NCI-H510A (cell line): ENCODE data around the gene CORO7.
A peak's percentile ranks its signal among the peaks of the same experiment; 100 is the strongest.

Experiments used
- DNase-seq: peaks from one replicate; lab custom pipeline; 2025; lab: John Stamatoyannopoulos, UW

Gene CORO7

DNA sequence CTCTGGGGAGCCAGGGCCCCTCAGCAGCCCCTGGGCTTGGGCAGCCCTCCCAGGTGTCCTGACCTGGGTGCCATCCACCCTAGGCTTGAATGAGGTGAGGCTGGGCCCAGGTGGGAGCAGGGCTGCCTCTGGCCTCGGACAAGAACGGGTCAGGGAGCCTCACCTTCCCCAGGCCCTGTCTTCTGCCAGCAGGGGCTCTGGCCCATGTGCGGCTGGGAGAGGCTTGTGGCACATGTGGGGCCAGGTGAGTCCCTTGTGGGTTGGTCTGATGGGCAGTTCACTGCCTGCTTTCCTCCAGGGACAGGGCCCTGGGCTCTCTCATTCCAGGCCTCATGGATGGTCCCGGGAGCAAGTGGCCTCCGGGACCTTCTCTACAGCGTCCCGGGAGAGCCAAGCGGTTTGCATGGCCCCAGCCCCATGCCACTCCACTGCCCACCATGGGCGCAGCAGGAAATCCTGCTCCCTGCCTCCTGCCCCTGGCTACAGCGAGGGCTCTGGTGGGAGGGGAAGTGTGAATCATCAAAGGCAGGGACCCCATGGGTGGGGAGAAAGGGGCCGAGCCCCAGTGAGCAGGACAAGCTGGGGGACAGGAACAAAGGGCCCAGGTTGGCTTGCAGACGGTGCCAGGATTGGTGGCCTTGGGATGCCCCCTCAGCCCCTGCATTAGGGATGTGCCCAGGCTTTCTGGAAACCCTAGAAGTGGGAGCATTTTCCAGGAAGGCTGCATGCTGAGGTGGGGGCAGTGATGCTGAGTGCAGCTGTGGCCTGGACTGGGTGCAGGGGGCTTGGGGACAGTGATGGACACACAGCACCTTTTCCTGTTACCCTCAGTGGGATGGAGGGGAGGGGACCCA is 32.6 kb downstream of the CORO7 start:
- DNase-seq, result no peak

DNA sequence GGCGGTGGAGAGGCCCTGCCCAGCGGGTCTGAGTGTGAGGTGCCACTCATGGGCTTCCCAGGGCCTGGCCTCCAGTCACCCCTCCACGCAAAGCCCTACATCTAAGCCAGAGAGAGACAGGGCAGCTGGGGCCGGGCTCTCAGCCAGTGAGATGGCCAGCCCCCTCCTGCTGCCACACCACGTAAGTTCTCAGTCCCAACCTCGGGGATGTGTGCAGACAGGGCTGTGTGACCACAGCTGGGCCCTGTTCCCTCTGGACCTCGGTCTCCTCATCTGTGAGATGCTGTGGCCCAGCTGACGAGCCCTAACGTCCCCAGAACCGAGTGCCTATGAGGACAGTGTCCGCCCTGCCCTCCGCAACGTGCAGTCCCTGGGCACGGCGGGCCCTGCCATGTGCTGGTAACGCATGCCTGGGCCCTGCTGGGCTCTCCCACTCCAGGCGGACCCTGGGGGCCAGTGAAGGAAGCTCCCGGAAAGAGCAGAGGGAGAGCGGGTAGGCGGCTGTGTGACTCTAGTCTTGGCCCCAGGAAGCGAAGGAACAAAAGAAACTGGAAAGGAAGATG is 33.5 kb downstream of the CORO7 start:
- DNase-seq, result no peak

DNA sequence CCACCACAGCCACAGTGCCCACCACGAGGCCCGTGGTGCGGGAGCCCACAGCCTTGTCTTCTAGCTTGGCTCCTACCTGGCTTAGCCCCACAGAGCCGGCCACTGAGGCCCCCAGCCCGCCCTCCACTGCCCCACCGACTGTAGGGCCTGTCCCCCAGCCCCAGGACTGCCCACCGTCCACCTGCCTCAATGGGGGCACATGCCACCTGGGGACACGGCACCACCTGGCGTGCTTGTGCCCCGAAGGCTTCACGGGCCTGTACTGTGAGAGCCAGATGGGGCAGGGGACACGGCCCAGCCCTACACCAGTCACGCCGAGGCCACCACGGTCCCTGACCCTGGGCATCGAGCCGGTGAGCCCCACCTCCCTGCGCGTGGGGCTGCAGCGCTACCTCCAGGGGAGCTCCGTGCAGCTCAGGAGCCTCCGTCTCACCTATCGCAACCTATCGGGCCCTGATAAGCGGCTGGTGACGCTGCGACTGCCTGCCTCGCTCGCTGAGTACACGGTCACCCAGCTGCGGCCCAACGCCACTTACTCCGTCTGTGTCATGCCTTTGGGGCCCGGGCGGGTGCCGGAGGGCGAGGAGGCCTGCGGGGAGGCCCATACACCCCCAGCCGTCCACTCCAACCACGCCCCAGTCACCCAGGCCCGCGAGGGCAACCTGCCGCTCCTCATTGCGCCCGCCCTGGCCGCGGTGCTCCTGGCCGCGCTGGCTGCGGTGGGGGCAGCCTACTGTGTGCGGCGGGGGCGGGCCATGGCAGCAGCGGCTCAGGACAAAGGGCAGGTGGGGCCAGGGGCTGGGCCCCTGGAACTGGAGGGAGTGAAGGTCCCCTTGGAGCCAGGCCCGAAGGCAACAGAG is 34.2 kb downstream of the CORO7 start:
- DNase-seq, result no peak

DNA sequence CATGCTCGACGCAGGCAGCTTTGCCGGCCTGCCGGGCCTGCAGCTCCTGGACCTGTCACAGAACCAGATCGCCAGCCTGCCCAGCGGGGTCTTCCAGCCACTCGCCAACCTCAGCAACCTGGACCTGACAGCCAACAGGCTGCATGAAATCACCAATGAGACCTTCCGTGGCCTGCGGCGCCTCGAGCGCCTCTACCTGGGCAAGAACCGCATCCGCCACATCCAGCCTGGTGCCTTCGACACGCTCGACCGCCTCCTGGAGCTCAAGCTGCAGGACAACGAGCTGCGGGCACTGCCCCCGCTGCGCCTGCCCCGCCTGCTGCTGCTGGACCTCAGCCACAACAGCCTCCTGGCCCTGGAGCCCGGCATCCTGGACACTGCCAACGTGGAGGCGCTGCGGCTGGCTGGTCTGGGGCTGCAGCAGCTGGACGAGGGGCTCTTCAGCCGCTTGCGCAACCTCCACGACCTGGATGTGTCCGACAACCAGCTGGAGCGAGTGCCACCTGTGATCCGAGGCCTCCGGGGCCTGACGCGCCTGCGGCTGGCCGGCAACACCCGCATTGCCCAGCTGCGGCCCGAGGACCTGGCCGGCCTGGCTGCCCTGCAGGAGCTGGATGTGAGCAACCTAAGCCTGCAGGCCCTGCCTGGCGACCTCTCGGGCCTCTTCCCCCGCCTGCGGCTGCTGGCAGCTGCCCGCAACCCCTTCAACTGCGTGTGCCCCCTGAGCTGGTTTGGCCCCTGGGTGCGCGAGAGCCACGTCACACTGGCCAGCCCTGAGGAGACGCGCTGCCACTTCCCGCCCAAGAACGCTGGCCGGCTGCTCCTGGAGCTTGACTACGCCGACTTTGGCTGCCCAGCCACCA is 35.1 kb downstream of the CORO7 start:
- DNase-seq, result no peak

- no peak for DNase-seq
Measured at GRCh38 chr16:4380119-4381063, 36.0 kb downstream of the CORO7 start.

GRCh38 chr16:4378999-4379690 is 37.3 kb downstream of the CORO7 start:
- no peak for DNase-seq

DNA sequence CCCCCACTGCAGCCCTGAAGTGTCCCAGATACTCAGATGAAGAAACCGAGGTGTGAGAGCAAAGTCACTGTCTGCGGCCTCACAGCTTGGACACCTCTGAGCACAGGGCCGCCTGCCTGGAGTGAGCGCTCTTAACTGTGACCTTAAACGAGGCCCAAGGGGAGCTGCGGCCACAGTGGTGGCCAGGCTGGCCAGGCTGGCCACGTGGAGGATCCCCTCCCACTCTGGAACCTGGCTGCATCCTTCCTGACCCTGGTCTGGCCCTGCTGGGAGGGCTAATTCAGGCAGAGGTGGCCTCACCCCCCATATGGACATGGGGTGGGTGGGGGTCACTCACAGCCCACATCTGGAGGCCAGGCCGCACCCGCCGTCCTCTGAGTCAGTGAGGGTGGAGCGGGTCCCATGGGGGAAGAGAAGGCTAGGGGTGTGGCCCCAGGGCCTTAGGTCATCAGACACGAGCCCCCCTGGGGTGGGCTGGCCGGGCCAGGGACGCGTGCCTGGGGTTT is 38.2 kb downstream of the CORO7 start:
- no peak for DNase-seq

DNA sequence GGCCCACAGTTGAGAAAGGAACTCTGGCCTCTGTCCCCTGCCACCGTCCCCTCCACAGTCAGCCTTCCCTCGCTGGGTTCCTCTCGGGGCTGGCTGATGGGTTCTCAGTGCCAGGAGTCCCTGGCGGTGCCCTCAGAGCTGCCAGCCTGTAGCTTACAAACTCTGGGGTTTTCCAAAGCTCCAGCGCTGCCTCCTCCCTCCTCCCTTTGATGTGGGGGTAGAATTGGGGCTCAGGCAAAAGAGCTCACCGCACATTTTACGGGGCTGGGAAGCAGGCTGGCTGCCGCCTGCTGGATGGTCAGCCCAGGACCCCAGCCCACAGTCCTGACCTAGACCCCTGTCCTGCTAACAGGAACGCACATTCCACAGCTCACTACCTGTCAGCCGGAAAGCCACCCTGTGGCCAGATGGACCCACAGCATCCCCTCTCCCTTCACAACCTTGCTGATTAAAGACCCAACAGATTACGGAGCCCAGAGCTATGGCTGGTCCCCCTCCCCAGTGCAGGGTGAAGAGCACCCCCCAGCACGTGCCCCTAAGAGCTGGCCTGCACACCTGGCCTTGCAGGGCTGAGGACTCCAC is 38.7 kb downstream of the CORO7 start:
- no peak for DNase-seq

- no peak for DNase-seq
Measured at GRCh38 chr16:4376893-4377572, 39.4 kb downstream of the CORO7 start.

DNA sequence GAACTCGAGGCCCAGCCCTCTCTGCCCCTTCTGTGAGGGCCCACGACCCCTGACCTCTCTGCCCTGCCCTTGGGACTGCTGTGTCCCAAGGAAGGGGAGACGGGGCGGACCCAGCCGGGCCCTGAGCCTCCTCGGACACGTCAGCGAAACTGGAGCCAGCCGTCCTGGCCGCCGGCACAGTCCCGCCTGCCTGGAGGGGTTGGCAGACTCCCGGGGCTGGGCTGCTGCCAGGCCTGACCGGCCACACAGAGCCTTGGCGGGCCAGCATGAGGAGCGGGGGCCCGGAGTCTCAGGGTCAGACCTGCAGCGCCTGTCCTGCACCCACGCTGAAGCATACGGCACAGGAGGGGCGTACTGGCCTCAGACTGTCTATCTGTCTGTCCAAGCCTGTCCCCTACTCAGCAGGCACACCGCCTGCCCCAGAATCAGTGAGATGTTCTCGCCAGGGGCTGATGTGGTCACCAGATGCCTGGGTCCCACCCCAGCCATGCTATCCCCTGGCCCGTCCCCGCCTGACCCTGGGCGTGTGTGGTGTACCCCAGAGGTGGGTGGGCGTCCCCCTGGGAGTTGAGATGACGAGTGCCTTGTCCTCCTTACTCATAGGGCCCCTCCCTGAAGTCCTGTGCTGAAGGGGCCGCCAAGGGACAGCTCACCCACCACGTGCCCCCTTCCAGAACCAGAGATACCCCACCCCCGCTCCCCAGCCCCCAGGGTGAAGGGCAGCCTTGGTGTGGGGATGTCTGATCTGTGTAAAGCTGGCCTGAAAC is 40.1 kb downstream of the CORO7 start:
- no peak for DNase-seq

GRCh38 chr16:4375717-4376116 is 40.7 kb downstream of the CORO7 start:
- DNase-seq, result no peak

DNA sequence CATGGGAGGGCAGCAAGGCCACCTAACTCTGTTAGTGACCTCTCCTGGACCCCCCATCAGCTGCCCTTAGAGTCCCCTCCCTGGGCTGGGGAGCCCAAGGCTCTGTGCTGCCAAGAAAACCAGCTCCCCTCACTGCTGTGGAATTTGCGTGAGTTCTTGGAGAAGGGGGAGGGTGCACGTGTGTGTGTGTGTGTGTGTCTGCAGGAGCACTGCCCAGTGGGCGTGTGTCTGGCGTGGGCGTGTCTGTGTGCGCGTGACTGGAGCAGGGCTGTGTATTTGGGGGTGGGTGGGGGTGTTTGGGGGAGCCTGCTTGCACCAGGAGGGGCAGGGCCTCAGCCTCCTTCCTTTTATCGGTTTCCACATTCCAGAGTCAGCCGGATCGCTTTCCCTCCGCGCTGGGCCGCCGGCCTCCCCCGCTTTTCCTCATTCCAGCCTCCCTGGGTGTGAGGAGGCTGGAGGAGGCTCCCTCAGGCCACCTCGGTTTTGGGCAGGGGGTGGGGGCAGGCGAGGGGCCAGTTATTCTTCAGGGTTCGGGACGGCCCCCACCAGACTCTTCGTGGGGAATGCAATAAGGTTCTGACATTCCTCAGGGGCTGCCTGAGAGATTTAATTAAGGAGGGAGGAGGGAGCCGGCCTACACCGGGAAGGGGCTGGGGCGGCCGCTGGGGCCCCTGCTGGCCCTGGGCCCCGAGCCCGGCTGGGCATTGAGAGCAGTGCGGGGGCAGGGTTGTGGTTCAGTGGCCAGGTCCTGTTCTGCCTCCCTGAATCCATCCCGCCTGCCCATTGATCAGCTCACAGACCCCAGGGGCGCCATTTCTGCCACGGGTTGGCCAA is 42.3 kb downstream of the CORO7 start:
- no peak for DNase-seq

DNA sequence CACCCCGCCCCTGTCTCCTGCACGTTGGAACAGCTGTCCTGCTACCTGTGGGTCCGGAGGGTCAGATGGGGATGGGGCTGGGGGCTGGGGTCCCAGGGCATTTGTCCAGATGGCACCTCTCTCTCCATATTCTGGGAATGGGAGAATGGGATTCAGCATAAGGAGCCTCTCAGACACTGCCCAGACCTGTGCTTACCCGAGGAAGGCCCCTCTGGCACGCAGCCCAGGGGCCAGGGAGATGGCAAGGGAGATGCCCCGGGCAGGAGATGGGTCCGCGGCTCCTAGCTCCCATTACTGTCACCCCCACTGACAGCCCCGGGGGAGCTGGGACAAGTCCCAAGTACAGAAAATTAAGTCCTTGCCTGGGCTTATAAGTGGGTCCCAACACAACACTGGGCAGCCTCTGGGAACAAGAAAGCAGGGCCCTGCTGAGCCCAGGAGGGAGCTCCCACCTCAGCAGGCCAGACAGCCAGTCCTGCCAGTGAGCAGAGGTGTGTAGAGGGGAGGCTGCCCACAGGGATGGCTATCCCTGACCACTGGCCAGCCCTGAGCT is 43.0 kb downstream of the CORO7 start:
- no peak for DNase-seq

DNA sequence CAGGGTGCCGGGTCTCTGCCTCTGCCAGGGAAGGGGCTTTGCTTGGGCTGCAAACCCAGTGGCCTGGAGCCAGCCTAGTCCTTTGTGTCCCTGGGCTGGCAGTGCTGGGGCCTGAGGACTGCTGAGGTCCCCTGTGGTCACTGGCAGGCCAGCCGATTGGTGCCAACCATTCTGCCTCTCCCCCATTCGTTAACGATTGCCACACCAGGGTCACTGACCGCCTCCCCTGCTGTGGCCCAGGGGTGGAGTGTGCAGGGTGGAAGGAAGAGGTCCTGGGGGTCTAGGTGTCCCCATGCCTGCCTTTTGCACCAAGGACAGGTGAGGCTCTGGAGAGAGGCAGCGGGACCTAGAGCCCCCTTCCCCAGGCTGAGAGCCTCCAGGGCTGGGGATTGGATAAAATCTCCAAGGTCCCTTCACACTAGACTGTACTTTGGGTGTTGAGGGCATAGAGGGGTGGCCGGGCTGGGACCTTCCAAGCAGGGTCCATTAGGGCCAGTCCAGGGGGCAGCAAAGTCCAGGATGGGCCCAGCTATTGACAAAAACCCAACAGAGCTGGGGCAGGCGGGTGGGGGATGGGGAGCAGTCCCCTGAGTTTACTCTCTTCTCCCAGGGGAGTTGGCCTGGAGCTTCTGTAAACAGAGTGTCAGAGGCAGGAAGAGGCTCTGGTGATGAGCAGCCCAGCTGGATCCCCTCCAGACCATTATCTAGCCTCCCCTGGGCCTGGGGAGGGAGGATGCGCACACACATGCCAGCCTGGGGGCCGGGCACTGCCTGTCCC is 43.6 kb downstream of the CORO7 start:
- peak; percentile 34 for DNase-seq

DNA sequence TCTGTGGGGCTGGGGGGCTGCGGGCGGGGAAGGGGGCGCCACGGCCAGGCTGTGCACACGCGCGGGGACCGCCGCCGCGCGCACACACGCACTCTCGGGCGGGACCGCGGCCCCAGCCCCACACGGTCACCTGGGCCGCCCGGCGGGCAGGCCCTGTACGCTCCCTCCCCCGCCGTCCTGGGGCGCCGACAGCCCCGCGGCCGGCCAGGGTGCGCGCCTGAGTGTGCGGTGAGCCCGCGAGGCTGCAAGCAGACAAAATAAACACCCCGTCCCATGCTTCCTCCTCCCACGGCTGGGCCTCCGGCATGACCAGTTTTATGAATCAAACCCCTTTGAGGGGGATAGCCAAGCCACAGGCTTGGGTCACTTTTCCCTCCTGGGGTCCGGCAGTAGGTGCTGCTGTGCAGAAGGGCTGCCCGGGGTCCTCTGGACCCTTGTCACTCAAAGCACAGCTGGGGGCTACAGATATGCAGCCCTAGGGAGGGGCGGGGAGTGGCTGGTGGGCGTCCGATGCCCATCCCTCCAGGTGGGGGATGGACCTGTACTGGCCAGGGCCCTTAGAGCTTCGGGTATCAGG is 44.3 kb downstream of the CORO7 start:
- DNase-seq, result no peak
